Heart left ventricle (tissue), 16 donors: ENCODE data around the gene HBQ1. TPM values are rescaled to one million over a fixed set of nuclear protein-coding genes. Genes with fewer than 3 reads are reported as not detected.
"Not testable (repeated sequence)": the region's sequence is repeated elsewhere in the genome, so short reads cannot be mapped to it uniquely, and the experiment has no call there.

Experiments used
- ATAC-seq, 4 donors: fragments of 200-7000 bp; cut with Tn5 transposase; one replicate each; pipeline ENCODE4 v1.9.1; 2020 to 2022; ENCODE audit warnings: moderate library complexity in 4 of 4, mild to moderate bottlenecking in 3 of 4, moderate number of reproducible peaks in 1 of 4
- DNase-seq, 5 donors: peaks; one replicate each; pipeline ENCODE4 v3.0.0-alpha.2; 2020
- H3K27ac ChIP-seq, 12 donors: fragments of 200-600 bp; sonication (generic) in 4 of 12; one replicate each; pipeline versions ENCODE4 v1.5.0 to v1.8.0; 2016 to 2022; ENCODE audit warnings: mild to moderate bottlenecking in 2 of 12
- H3K27me3 ChIP-seq, 9 donors: fragments of 200-600 bp; sonication (generic) in 2 of 9; one replicate each; pipeline versions ENCODE4 v1.5.1 to v1.8.0; 2016 to 2022; ENCODE audit warnings: mild to moderate bottlenecking in 3 of 9
- H3K36me3 ChIP-seq, 9 donors: fragments of 200-600 bp; sonication (generic) in 2 of 9; one replicate each; pipeline versions ENCODE4 v1.5.0 to v1.8.0; 2018 to 2022; ENCODE audit warnings: mild to moderate bottlenecking in 2 of 9
- H3K4me1 ChIP-seq, 12 donors: fragments of 200-600 bp; sonication (generic) in 4 of 12; one replicate each; pipeline versions ENCODE4 v1.5.0 to v1.8.0; 2016 to 2022; ENCODE audit warnings: mild to moderate bottlenecking in 3 of 12
- H3K4me3 ChIP-seq, 12 donors: fragments of 200-600 bp; sonication (generic) in 4 of 12; one replicate each; pipeline versions ENCODE4 v1.5.0 to v1.8.0; 2017 to 2022; ENCODE audit warnings: mild to moderate bottlenecking in 9 of 12, moderate library complexity in 4 of 12
- H3K9me3 ChIP-seq, 12 donors: fragments of 200-600 bp; sonication (generic) in 4 of 12; one replicate each; pipeline versions ENCODE4 v1.5.0 to v1.8.0; 2016 to 2022; ENCODE audit warnings: mild to moderate bottlenecking in 1 of 12
- POLR2A ChIP-seq, 2 donors: fragments of 450-650 bp; IDR thresholded peaks; one replicate each; pipeline ENCODE4 v1.6.1; 2017; ENCODE audit warnings: antibody characterized with exemption in 2 of 2, mild to moderate bottlenecking in 2 of 2, moderate library complexity in 2 of 2
- WGBS, 4 donors: extraction: QIAGEN DNeasy Blood & Tissue Kit in 2 of 4; methylation state at CpG; one replicate each; pipeline versions ENCODE4 v1.1.5 to v1.1.7; 2013 to 2018; 5-methylcytosine and 5-hydroxymethylcytosine counted together
- intact Hi-C, 10 donors: fragments of 100-400 bp; cut with DNase I; formaldehyde crosslinking; loops; one replicate each; pipeline versions ENCODE4 v1.11.1 to v1.14.2; 2022
- polyA plus RNA-seq, 2 donors: library from polyadenylated mRNA; stranded (reverse); fragments of 200-250 nt; gene quantifications; one replicate each; pipeline ENCODE4 v1.2.3, GENCODE V29; 2013
- total RNA-seq, 9 donors: library from RNA; depleted of rRNA in 2 of 9; stranded (reverse); fragments of >200 nt in 2 of 9; fragmentation: NEBNext Ultra II Directional in 3 of 9; extraction: Animal tissue kit (Norgen Biotek cat#: 25700) in 3 of 9; gene quantifications; one replicate each; pipeline versions ENCODE4 v1.1.0 to v1.2.4, GENCODE V29; 2016 to 2023
- TF ChIP-seq, protein P1 (sequence below), 12 donors: fragments of 200-600 bp; sonication (generic) in 4 of 12; IDR thresholded peaks; one replicate each; pipeline versions ENCODE4 v1.5.0 to v1.8.0; 2018 to 2022; ENCODE audit warnings: antibody characterized with exemption in 12 of 12, mild to moderate bottlenecking in 5 of 12
- donor health status: ischemic (EF 13 %, LVEDD 7.1; RV severe dilation, severe dysfunction).
- donor health status: healthy with polysubstance abuse.
- donor health status: DM: no; HTN: yes; CAD: no.
- donor health status: DM: no; HTN: no; CAD: no.
- donor health status: ischemic (EF 25% LVEDD 6.9; RV normal size, moderate dysfunction).
- donor health status: ischemic (EF 25% LVEDD 5.7; RV mildly dilated, moderate dysfunction).
- donor health status: healthy.
- donor health status: DM: yes; HTN: yes; CAD: no.
- donor health status: ischemic (EF 35%, LVEDD 5.7; RV mildly dilated, moderate dysfunction).
- donor health status: nonischemic (EF 11% LVEDD 7.7; RV severe dilation, severe dysfunction).
- donor health status: DM: yes; HTN: yes; CAD: no.
- donor health status: PGD.
- donor health status: ischemic (EF 29% LVEDD 5.4; RV normal size, mild dysfunction).
- donor health status: nonischemic (EF 23%, LVEDD 6.1; RV moderate dilation, normal function).

Gene HBQ1
- total and polyA plus RNA-seq, 11 donors = not detected

DNA sequence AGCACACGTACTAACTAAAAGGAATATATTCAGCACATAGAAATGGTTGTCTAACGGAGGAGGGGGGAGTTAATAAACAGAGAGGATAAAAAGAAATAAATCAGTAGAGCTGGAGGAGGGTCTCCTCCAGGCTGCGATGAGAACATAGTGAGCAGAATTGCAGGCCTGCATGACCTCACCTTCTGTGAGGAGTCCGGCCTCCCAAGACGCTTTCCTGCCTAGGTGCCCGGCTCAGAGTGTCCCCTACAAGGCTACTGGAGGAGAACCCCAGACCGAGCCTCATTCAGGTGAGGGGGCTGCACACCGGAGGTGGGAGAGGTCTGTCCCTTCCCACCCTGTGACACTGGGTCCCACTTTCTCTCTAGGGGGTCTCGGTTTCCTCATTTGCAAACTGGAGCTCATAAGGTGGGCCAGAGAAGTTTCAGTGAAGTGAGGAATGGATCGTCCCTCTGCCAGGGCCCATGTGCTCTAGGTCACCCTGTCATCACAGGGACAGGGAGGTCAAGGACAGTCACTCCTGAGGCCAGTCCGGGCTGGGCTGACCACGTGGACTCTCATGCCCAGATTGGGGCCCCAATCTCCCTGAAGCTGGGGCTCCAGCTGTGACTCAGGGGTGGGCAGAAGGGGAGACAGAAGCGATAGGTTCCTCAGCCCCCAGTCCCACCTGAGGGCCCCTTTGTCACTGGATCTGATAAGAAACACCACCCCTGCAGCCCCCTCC, 17.8 kb upstream of the HBQ1 start:
- WGBS, 4 donors = 78 to 89% (median 82%) methylated on average over 10 to 13 of the region's 13 CpGs
- H3K36me3 ChIP-seq = no peaks in the 10 kb centered on the region
- H3K4me3 ChIP-seq = no peak overlapping the region
- H3K27ac ChIP-seq = no peak overlapping the region
- H3K27me3 ChIP-seq = peaks cover 22 to 40% (median 30%) of the 10 kb centered on the region in 9 donors
- peaks cover 0 to 22% (median 14%) of the 10 kb centered on the region in 12 donors for H3K4me1 ChIP-seq
- DNase-seq (no peak), ATAC-seq (no peak)
- no peak for TF ChIP-seq POLR2A (IDR thresholded peaks at IDR 0.05)
- TF ChIP-seq, protein P1, sequence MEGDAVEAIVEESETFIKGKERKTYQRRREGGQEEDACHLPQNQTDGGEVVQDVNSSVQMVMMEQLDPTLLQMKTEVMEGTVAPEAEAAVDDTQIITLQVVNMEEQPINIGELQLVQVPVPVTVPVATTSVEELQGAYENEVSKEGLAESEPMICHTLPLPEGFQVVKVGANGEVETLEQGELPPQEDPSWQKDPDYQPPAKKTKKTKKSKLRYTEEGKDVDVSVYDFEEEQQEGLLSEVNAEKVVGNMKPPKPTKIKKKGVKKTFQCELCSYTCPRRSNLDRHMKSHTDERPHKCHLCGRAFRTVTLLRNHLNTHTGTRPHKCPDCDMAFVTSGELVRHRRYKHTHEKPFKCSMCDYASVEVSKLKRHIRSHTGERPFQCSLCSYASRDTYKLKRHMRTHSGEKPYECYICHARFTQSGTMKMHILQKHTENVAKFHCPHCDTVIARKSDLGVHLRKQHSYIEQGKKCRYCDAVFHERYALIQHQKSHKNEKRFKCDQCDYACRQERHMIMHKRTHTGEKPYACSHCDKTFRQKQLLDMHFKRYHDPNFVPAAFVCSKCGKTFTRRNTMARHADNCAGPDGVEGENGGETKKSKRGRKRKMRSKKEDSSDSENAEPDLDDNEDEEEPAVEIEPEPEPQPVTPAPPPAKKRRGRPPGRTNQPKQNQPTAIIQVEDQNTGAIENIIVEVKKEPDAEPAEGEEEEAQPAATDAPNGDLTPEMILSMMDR (IDR thresholded peaks at IDR 0.05) = no peak
- intact Hi-C loops = loop anchor here in 1 of 10 donors (1.0 kb wide), 1 partner anchor 9 kb away; no protein-coding TSS in a partner anchor
- no peaks in the 10 kb centered on the region for H3K9me3 ChIP-seq

DNA sequence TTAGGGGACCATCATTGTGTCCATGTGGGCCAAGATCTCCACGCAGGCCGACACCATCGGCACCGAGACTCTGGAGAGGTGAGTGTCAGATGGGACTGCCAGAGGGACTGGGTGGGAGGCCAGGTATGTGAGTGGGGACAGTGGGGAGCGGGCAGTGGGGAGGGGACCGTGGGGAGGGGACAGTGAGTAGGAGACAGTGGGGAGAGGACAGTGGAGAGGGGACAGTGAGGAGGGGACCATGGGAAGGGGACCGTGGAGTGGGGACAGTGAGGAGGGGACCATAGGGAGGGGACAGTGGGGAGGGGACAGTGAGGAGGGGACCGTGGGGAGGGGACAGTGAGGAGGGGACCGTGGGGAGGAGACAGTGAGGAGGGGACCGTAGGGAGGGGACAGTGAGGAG, 17.1 kb upstream of the HBQ1 start:
- DNase-seq, H3K27ac ChIP-seq, H3K36me3 ChIP-seq, intact Hi-C loops, ATAC-seq, H3K4me3 ChIP-seq, H3K9me3 ChIP-seq: not testable (repeated sequence)
- Histone ChIP-seq H3K4me1 (peaks cover 0 to 22% (median 14%) of the 10 kb centered on the region in 12 donors), H3K27me3 (peaks cover 29 to 42% (median 32%) of the 10 kb centered on the region in 9 donors)
- WGBS, 4 donors = 82 to 89% (median 88%) methylated on average over 8 to 10 of the region's 10 CpGs

DNA sequence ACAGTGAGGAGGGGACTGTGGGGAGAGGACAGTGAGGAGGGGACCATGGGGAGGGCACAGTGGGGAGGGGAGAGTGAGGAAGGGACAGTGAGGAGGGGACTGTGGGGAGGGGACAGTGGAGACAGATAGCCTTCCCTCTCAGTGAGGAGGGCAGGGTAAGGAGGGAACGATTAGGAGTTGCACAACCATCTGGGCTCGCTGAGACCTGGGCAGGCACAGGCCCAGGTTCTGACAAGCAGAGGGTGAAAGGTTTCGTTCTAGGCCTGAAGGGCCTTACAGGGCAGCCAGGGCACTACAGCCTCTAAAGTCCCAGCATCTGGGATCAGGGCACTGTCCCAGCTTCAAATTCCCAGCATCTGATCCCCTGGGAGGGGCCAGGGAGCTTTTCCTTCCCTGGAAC, 16.6 kb upstream of the HBQ1 start:
- H3K36me3 ChIP-seq, H3K4me3 ChIP-seq, intact Hi-C loops, H3K9me3 ChIP-seq, DNase-seq, H3K27ac ChIP-seq: not testable (repeated sequence)
- H3K27me3 ChIP-seq = peaks cover 32 to 47% (median 38%) of the 10 kb centered on the region in 9 donors
- peak in 1 of 4 donors; percentile 19 for ATAC-seq
- 19 to 56% (median 32%) methylated on average over 2 of the region's 3 CpGs for WGBS, 4 donors
- peaks cover 0 to 22% (median 14%) of the 10 kb centered on the region in 12 donors for H3K4me1 ChIP-seq

DNA sequence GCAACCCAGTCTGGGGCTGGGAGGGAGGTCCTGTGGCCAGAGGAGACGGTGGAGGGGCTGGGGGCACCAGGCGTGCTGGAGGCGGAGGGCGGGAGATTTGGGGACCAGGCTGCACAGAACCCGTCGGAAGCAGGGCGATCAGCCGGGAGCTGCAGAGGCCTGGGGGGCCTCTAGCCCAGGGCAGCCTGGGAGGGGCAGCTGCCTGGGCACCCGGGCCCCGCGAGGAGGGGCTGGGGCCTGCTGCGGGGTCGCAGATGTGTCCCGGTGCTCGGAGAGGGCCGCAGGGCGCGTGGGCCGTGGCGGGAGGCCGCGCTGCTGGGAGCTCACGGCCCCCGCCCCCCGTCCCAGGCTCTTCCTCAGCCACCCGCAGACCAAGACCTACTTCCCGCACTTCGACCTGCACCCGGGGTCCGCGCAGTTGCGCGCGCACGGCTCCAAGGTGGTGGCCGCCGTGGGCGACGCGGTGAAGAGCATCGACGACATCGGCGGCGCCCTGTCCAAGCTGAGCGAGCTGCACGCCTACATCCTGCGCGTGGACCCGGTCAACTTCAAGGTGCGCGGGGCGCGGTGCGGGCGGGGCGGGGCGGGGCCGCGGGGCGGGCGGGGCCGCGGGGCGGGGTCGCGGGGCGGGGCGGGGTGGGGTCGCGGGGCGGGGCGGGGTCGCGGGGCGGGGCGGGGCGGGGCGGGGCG, 16.0 kb upstream of the HBQ1 start:
- H3K27ac ChIP-seq, H3K9me3 ChIP-seq, intact Hi-C loops, H3K4me3 ChIP-seq, H3K36me3 ChIP-seq: not testable (repeated sequence)
- 0 to 1% methylated on average over 6 to 30 of the region's 80 CpGs; no CpG with 5 or more reads in 2 of the 4 donors for WGBS, 4 donors
- peak in 1 of 4 donors; percentile 32 for ATAC-seq
- peak in 1 of 5 donors; percentile 10 for DNase-seq
- peaks cover 0 to 22% (median 14%) of the 10 kb centered on the region in 12 donors for H3K4me1 ChIP-seq
- H3K27me3 ChIP-seq = peaks cover 34 to 53% (median 44%) of the 10 kb centered on the region in 9 donors

DNA sequence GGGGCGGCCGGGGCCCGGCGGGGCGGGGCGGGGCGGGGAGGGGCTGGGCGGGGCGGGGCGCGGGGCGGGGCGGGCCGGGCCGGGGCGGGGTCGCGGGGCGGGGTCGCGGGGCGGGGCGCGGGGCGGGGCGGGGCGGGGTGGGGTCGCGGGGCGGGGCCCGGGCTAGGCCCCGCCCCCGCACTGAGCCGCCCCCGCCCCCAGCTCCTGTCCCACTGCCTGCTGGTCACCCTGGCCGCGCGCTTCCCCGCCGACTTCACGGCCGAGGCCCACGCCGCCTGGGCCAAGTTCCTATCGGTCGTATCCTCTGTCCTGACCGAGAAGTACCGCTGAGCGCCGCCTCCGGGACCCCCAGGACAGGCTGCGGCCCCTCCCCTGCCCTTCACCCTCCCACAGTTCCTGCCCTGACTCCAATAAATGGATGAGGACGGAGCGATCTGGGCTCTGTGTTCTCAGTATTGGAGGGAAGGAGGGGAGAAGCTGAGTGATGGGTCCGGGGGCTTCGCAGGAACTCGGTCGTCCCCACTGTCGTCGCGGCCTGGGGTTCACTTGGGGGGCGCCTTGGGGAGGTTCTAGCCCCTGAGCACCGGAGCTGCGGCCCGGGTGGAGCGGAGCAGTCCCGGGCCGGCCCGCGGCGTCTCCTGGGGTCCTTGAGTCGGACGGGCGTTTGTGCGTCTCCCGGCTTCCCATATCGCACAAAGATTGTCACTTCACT, 15.3 kb upstream of the HBQ1 start:
- Histone ChIP-seq H3K27me3 (peaks cover 34 to 56% (median 44%) of the 10 kb centered on the region in 9 donors), H3K4me1 (peaks cover 0 to 22% (median 14%) of the 10 kb centered on the region in 12 donors), H3K36me3 (no peaks in the 10 kb centered on the region), H3K4me3 (peak overlapping the region in 10 of 12 donors; percentile 0 to 29 (median 18)), H3K9me3 (no peaks in the 10 kb centered on the region), H3K27ac (no peak overlapping the region)
- intact Hi-C loops = no loop called here
- TF ChIP-seq, protein P1 (IDR thresholded peaks at IDR 0.05) = no peak
- no peak for TF ChIP-seq POLR2A (IDR thresholded peaks at IDR 0.05)
- ATAC-seq (peak in 1 of 4 donors; percentile 58), DNase-seq (no peak)
- WGBS, 4 donors = 1 to 2% (median 1%) methylated on average over 13 to 58 of the region's 77 CpGs
